Transverse colon (tissue), 4 donors: Measurements from ENCODE around the gene STK32C. TPM values are rescaled to one million over a fixed set of nuclear protein-coding genes. Genes with fewer than 3 reads are reported as not detected.

Source experiments
- DNase-seq: peaks from one replicate; pipeline ENCODE4 v3.0.0-alpha.2; 2019
- H3K27ac ChIP-seq, 4 donors: fragments of 200-600 bp; sonication (generic); 2 replicates each; pipeline ENCODE4 v1.5.1; 2016 to 2018; ENCODE audit warnings: inconsistent platforms in 4 of 4
- H3K27me3 ChIP-seq: fragments of 200-600 bp; sonication (generic); 2 replicates; pipeline ENCODE4 v1.5.1; 2017; ENCODE audit warnings: inconsistent platforms
- H3K36me3 ChIP-seq, 4 donors: fragments of 200-600 bp; sonication (generic); 2 replicates each; pipeline ENCODE4 v1.5.1; 2017 to 2019; ENCODE audit warnings: inconsistent platforms in 4 of 4
- H3K4me1 ChIP-seq, 4 donors: fragments of 200-600 bp; sonication (generic); 2 replicates each; pipeline ENCODE4 v1.5.1; 2017 to 2020; ENCODE audit warnings: inconsistent platforms in 4 of 4
- H3K4me3 ChIP-seq, 4 donors: fragments of 200-600 bp; sonication (generic); 1 replicate in 1 of 4; 2 replicates in 3 of 4; pipeline versions ENCODE4 v1.5.1 to v1.6.1; 2017 to 2019; ENCODE audit warnings: inconsistent platforms in 4 of 4
- H3K9me3 ChIP-seq, 2 donors: fragments of 200-600 bp; sonication (generic); 2 replicates each; pipeline ENCODE4 v1.5.1; 2017 to 2019; ENCODE audit warnings: inconsistent platforms in 2 of 2
- CTCF ChIP-seq, 5 experiments: fragments of 200-600 bp in 3 of 5; fragments of 450-650 bp in 2 of 5; sonication (generic) in 3 of 5; IDR thresholded peaks; 1 replicate in 2 of 5; 2 replicates in 3 of 5; pipeline ENCODE4 v1.5.1; 2016 to 2017; ENCODE audit warnings: antibody characterized with exemption in 5 of 5, inconsistent platforms in 3 of 5, mild to moderate bottlenecking in 2 of 5, moderate library complexity in 1 of 5
- EP300 ChIP-seq: sonication (generic); formaldehyde crosslinking; IDR thresholded peaks from one replicate; pipeline ENCODE4 v1.6.1; 2017; ENCODE audit warnings: antibody characterized with exemption, low read depth
- POLR2A ChIP-seq: fragments of 450-650 bp; IDR thresholded peaks from one replicate; pipeline ENCODE4 v1.6.1; 2016; ENCODE audit warnings: antibody characterized with exemption, mild to moderate bottlenecking, moderate library complexity
- POLR2AphosphoS5 ChIP-seq, 3 donors: sonication (generic); formaldehyde crosslinking; IDR thresholded peaks; one replicate each; pipeline ENCODE4 v1.6.1; 2016; ENCODE audit warnings: antibody characterized with exemption in 3 of 3
- WGBS, 2 donors: methylation state at CpG; one replicate each; pipeline ENCODE4 v1.1.5; 2018; ENCODE audit warnings: low coverage in 1 of 2; 5-methylcytosine and 5-hydroxymethylcytosine counted together
- in situ Hi-C, 4 donors: fragments of 200-750 bp; cut with MboI; loops; one replicate each; pipeline versions ENCODE4 v1.15.0 to v1.15.1; 2017; ENCODE audit warnings: low sequenced_read_pairs in 3 of 4, low pct_ligation_motif_present in 1 of 4, low pct_unique_long_range_greater_than_20kb in 1 of 4
- intact Hi-C: fragments of 100-400 bp; cut with DNase I; formaldehyde crosslinking; loops from one replicate; pipeline ENCODE4 v1.15.1; 2023; ENCODE audit warnings: low total_unique reads
- total RNA-seq, 4 donors: library from RNA; depleted of rRNA; stranded (reverse); fragments of >200 nt; gene quantifications; one replicate each; pipeline ENCODE4 v1.1.0, GENCODE V29; 2016

Gene STK32C
- total RNA-seq, 4 donors from 2014 or later, result 2.2 to 7.8 (median 3.7) TPM; not detected in 1

GRCh38 chr10:132313865-132314264, 6.1 kb upstream of the STK32C start:
- Histone ChIP-seq H3K4me3 (no peak overlapping the region), H3K9me3 (no peaks in the 10 kb centered on the region), H3K36me3 (no peaks in the 10 kb centered on the region), H3K4me1 (peaks cover 1 to 3% (median 2%) of the 10 kb centered on the region in 4 donors), H3K27ac (no peak overlapping the region), H3K27me3 (no peaks in the 10 kb centered on the region)
- intact Hi-C loops, result no loop called here
- 94 to 100% methylated on average over 1 to 6 of the region's 6 CpGs for WGBS, 2 donors
- TF ChIP-seq EP300 (no peak), CTCF (IDR thresholded peaks at IDR 0.05) (no peak), POLR2AphosphoS5 (IDR thresholded peaks at IDR 0.05) (no peak), POLR2A (no peak)
- no peak for DNase-seq
- in situ Hi-C loops, result no loop called here

GRCh38 chr10:132313305-132313704, 5.6 kb upstream of the STK32C start:
- intact Hi-C loops, result no loop called here
- H3K27ac ChIP-seq, result no peak overlapping the region
- peaks cover 5 to 7% (median 7%) of the 10 kb centered on the region in 4 donors for H3K4me1 ChIP-seq
- H3K4me3 ChIP-seq, result no peak overlapping the region
- TF ChIP-seq EP300 (no peak), POLR2AphosphoS5 (IDR thresholded peaks at IDR 0.05) (no peak), POLR2A (no peak), CTCF (IDR thresholded peaks at IDR 0.05) (no peak)
- H3K27me3 ChIP-seq, result no peaks in the 10 kb centered on the region
- no peaks in the 10 kb centered on the region for H3K36me3 ChIP-seq
- in situ Hi-C loops, result no loop called here
- WGBS, 2 donors, result 82 to 91% methylated on average over 4 to 12 of the region's 12 CpGs
- DNase-seq, result no peak
- no peaks in the 10 kb centered on the region for H3K9me3 ChIP-seq

- H3K9me3 ChIP-seq, result no peaks in the 10 kb centered on the region
- no peaks in the 10 kb centered on the region for H3K36me3 ChIP-seq
- no peak overlapping the region for H3K27ac ChIP-seq
- intact Hi-C loops, result no loop called here
- DNase-seq, result no peak
- H3K27me3 ChIP-seq, result peaks cover 8% of the 10 kb centered on the region
- no peak for TF ChIP-seq POLR2AphosphoS5 (IDR thresholded peaks at IDR 0.05)
- no peak for TF ChIP-seq EP300
- WGBS, 2 donors, result 80% methylated on average over 3 to 18 of the region's 18 CpGs
- H3K4me3 ChIP-seq, result no peak overlapping the region
- peaks cover 5 to 19% (median 16%) of the 10 kb centered on the region in 4 donors for H3K4me1 ChIP-seq
- in situ Hi-C loops, result no loop called here
These were observed 3.7 kb upstream of the STK32C start for GRCh38 chr10:132311338-132311939.

GRCh38 chr10:132310701-132311337, 3.1 kb upstream of the STK32C start:
- no peaks in the 10 kb centered on the region for H3K36me3 ChIP-seq
- H3K4me1 ChIP-seq, result peaks cover 5 to 20% (median 16%) of the 10 kb centered on the region in 4 donors
- H3K9me3 ChIP-seq, result no peaks in the 10 kb centered on the region
- H3K4me3 ChIP-seq, result no peak overlapping the region
- in situ Hi-C loops, result no loop called here
- TF ChIP-seq POLR2AphosphoS5 (IDR thresholded peaks at IDR 0.05) (no peak), EP300 (no peak), POLR2A (no peak), CTCF (IDR thresholded peaks at IDR 0.05) (no peak)
- intact Hi-C loops, result no loop called here
- 77 to 80% methylated on average over 2 to 17 of the region's 17 CpGs for WGBS, 2 donors
- H3K27me3 ChIP-seq, result peaks cover 13% of the 10 kb centered on the region
- no peak for DNase-seq
- H3K27ac ChIP-seq, result no peak overlapping the region
